ENCODE data around the gene TACC2.

The TACC2 gene

DNA sequence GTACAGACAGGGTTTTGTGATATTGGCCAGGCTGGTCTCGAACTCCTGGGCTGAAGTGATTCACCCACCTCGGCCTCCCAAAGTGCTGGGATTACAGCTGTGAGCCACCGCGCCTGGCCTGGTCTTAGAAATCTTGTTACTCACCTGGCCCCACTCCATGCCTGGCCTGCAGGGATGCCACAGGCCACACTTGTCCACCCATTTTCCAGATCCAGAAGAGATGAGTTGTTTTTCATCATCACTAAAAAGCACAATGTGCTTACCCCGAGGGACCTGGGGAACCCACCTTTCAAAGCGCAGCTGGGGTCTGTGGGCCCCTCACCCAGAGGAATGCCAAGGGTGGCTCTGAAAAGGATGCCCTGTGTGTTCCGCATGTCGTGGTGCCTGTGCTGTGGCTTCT lies 134.2 kb downstream of the TACC2 start:
- Histone ChIP-seq H3K4me1 (ENCODE audit: insufficient read depth, low read length) (no peaks in the 10 kb centered on the region), H3K4me3 (ENCODE audit: low read length) (no peak overlapping the region), H2AFZ (ENCODE audit: low read depth, low read length) (no peak overlapping the region), H3K9me3 (ENCODE audit: low read length) (no peaks in the 10 kb centered on the region), H3K36me3 (ENCODE audit: insufficient read depth, low read length) (no peaks in the 10 kb centered on the region), H3K27me3 (ENCODE audit: insufficient read depth, low read length) (no peaks in the 10 kb centered on the region)

DNA sequence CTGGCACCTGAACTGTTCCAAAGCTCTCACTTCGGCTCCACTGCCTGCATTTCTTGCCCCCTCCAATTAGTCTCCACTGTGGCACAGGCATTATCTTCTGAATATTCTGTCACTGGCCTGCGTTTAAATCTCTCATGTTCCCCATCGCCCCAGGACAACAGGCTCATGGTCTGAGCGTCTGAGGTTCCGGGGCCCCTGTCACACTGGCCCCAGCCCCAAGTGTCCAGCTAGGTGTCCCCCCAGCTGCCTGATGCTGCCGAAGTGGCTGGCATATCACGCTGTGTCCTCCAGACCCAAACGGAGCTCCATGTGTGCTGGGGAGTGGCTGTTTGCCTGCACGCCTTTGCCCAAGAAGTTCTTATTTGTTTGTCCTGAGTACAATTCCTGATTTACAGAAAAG lies 135.4 kb downstream of the TACC2 start:
- H3K36me3 ChIP-seq (ENCODE audit: insufficient read depth, low read length): no peaks in the 10 kb centered on the region
- H2AFZ ChIP-seq (ENCODE audit: low read depth, low read length): no peak overlapping the region
- no peaks in the 10 kb centered on the region for H3K4me1 ChIP-seq (ENCODE audit: insufficient read depth, low read length)
- no peak overlapping the region for H3K4me3 ChIP-seq (ENCODE audit: low read length)
- H3K27me3 ChIP-seq (ENCODE audit: insufficient read depth, low read length): no peaks in the 10 kb centered on the region
- H3K9me3 ChIP-seq (ENCODE audit: low read length): no peaks in the 10 kb centered on the region

DNA sequence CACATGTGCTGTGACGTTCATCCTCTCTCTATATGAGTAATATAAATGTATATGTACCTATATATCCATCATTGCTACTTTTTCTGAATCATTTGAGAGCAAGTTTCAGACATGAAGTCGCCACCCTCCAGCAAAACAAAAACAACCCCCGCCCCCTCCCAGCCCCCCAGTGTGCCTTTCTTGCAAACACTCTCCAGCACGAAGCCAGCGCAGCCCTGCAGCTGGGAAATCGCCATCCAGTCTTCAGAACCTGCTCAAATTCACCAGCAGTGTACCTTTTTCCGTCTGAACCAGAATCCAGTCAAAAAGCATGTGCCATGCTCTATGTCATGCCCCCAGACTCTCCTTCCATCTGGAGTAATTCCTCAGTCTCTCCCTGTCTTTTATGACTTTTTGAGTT lies 135.8 kb downstream of the TACC2 start:
- no peak overlapping the region for H2AFZ ChIP-seq (ENCODE audit: low read depth, low read length)
- H3K4me1 ChIP-seq (ENCODE audit: insufficient read depth, low read length): no peaks in the 10 kb centered on the region
- no peaks in the 10 kb centered on the region for H3K9me3 ChIP-seq (ENCODE audit: low read length)
- no peaks in the 10 kb centered on the region for H3K36me3 ChIP-seq (ENCODE audit: insufficient read depth, low read length)
- no peaks in the 10 kb centered on the region for H3K27me3 ChIP-seq (ENCODE audit: insufficient read depth, low read length)
- no peak overlapping the region for H3K4me3 ChIP-seq (ENCODE audit: low read length)

DNA sequence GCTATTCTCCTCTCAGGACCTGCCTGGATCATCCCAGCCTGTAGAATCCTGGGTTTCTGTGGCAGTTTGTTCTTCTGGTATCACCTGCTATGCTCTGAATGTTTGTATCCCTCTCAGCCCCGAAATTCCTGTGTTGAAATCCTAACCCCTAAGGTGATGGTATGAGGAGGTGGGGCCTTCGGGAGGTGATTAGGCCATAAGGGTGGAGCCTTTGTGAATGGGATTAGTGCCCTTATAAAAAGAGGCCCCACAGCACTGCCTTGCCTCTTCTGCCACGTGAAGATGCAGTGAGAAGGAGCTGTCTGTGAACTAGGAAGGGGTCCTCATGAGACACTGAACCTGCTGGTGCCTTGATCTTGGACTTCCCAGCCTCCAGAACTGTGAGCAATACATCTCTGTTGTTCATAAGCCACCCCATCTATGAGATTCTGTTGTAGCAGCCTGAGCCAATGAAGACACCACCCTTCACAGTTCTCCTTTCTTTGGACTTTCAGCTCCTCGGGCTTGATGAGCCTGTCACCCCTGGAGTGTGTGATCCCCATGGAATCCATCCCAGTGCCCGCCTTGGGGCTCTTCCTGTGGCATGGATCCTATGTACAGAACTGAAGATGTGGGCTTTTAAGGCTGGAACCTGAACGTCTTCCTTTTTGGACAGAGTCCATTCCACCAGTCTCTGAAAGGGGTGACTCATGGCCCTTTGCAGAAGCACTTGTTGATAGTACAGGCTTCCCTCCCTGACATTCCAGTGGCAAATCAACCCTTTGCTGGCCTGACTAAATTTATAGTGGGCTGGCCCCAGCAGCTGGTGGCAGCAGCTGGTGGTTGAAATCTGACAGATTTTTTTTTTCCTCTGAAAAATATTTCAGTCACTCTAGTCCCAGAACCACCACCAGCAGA lies 138.0 kb downstream of the TACC2 start:
- Histone ChIP-seq H3K27me3 (ENCODE audit: insufficient read depth, low read length) (no peaks in the 10 kb centered on the region), H3K9me3 (ENCODE audit: low read length) (no peaks in the 10 kb centered on the region), H3K4me1 (ENCODE audit: insufficient read depth, low read length) (no peaks in the 10 kb centered on the region), H3K4me3 (ENCODE audit: low read length) (no peak overlapping the region), H2AFZ (ENCODE audit: low read depth, low read length) (no peak overlapping the region), H3K36me3 (ENCODE audit: insufficient read depth, low read length) (no peaks in the 10 kb centered on the region)

DNA sequence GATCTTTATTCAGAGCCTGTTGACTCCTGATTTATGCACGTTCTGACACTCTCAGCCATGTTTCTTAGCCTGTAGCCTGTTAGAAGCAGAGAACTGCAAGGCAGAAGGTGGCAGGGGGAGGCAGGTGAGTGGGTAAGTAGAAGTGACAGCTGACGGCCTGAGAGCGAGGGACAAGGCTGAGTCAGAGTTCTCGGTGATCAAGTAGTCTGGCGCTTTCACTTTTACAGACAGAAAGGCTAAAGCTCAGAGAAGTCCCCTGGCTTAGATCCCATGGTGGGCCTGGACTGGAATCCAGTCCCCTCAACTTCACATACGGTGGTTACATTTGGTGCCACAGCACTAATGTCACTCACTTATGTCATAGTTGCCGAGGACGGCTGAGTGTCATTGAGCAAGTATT lies 139.0 kb downstream of the TACC2 start:
- H3K4me3 ChIP-seq (ENCODE audit: low read length): no peak overlapping the region
- H2AFZ ChIP-seq (ENCODE audit: low read depth, low read length): no peak overlapping the region
- H3K36me3 ChIP-seq (ENCODE audit: insufficient read depth, low read length): peaks cover 4% of the 10 kb centered on the region
- no peaks in the 10 kb centered on the region for H3K9me3 ChIP-seq (ENCODE audit: low read length)
- no peaks in the 10 kb centered on the region for H3K4me1 ChIP-seq (ENCODE audit: insufficient read depth, low read length)
- H3K27me3 ChIP-seq (ENCODE audit: insufficient read depth, low read length): no peaks in the 10 kb centered on the region

DNA sequence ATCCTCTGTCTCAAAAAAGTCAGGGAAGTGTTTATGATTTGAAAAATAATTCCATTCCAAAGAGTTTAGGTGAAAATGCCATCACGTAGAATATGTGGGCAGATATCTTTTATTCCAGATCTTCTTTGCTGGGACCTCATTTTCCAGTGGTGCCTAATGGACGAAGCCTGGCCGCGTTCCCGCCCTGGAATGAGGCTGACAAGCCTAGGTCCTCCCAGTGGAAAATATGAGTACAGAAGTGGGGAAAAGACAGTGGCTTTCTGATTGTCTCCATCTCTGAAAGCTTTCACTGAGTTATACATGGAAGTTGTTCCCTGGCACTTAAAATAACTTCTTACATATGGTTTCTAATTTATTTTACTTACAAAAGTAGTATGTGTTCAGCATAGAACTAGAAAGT lies 139.4 kb downstream of the TACC2 start:
- Histone ChIP-seq H3K4me3 (ENCODE audit: low read length) (no peak overlapping the region), H3K27me3 (ENCODE audit: insufficient read depth, low read length) (no peaks in the 10 kb centered on the region), H3K4me1 (ENCODE audit: insufficient read depth, low read length) (no peaks in the 10 kb centered on the region), H2AFZ (ENCODE audit: low read depth, low read length) (no peak overlapping the region), H3K36me3 (ENCODE audit: insufficient read depth, low read length) (peaks cover 7% of the 10 kb centered on the region), H3K9me3 (ENCODE audit: low read length) (no peaks in the 10 kb centered on the region)

DNA sequence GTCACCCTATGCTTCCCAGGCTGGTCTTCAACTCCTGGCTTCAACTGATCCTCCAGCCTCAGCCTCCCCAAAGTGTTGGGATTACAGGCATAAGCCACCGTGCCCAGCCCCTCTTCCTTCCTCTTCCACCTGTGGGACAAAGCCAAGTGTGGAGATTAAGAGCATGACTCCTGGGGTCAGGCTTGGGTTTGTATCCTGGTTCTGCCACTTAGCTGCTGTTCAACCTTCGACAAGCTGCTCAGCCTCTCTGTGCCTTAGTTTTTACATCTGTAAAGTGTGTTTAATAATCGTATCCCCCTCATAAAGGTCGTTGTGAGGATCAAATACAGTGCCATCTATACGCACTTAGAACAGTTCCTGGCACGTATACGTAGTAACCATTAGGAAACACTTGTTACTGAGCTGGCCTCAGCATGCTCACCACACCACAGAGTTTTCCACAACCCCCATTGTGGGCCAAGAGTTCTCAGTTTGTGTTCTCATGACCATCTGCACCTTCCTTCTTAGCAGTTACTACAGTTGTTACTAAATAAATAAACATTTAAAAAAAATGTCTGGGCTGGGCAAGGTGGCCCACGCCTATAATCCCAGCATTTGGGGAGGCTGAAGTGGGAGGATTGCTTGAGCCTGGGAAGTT lies 141.6 kb downstream of the TACC2 start:
- H3K36me3 ChIP-seq (ENCODE audit: insufficient read depth, low read length): peaks cover 9% of the 10 kb centered on the region
- H3K4me3 ChIP-seq (ENCODE audit: low read length): no peak overlapping the region
- H2AFZ ChIP-seq (ENCODE audit: low read depth, low read length): no peak overlapping the region
- H3K27me3 ChIP-seq (ENCODE audit: insufficient read depth, low read length): no peaks in the 10 kb centered on the region
- no peaks in the 10 kb centered on the region for H3K4me1 ChIP-seq (ENCODE audit: insufficient read depth, low read length)
- no peaks in the 10 kb centered on the region for H3K9me3 ChIP-seq (ENCODE audit: low read length)

DNA sequence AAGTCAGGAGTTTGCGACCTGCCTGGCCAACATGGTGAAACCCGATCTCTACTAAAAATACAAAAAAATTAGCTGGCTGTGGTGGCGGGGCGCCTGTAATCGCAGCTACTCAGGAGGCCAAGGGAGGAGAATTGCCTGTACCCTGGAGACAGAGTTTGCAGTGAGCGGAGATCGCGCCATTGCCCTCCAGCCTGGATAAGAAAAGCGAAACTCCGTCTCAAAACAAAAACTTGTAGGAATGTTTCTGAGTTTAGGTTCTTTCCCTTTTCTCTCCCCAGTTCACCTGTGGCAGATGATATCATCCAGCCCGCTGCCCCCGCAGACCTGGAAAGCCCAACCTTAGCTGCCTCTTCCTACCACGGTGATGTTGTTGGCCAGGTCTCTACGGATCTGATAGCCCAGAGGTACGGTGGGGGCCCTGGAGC lies 143.4 kb downstream of the TACC2 start:
- Histone ChIP-seq H2AFZ (ENCODE audit: low read depth, low read length) (no peak overlapping the region), H3K9me3 (ENCODE audit: low read length) (no peaks in the 10 kb centered on the region), H3K36me3 (ENCODE audit: insufficient read depth, low read length) (peaks cover 9% of the 10 kb centered on the region), H3K4me1 (ENCODE audit: insufficient read depth, low read length) (no peaks in the 10 kb centered on the region), H3K27me3 (ENCODE audit: insufficient read depth, low read length) (no peaks in the 10 kb centered on the region), H3K4me3 (ENCODE audit: low read length) (no peak overlapping the region)

DNA sequence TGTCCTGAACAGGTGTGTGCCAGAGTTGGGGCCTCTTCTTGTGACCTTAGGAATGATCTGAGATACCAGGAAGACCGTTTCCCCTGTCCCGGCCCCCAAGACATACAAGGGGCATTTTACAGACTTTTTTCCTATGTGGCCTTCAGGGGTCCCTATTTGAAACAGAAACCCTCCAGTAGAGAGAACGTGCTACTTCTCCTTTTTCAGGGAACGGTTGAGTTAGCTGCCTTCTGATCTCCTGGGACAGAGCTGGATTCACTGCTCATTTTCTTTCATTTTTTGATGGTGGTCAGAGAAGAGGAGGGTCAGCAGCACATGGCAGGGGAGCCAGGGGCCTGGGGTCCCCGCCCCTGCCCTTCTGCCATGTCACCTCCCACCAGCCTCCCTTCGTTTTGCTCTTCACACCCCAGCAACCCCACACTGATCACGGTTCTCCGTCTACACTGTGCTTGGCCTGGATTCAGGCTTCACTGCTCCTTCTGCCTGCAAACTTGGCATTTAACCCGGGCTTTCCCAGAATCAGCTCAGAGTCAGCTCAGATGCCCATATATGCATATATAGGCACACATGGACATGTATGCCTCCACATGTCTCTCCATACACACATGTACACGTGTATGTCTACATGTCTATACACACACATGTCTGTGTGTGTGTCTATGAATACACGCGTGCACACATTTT lies 144.1 kb downstream of the TACC2 start:
- Histone ChIP-seq H3K36me3 (ENCODE audit: insufficient read depth, low read length) (peaks cover 9% of the 10 kb centered on the region), H3K4me3 (ENCODE audit: low read length) (no peak overlapping the region), H3K27me3 (ENCODE audit: insufficient read depth, low read length) (no peaks in the 10 kb centered on the region), H2AFZ (ENCODE audit: low read depth, low read length) (no peak overlapping the region), H3K9me3 (ENCODE audit: low read length) (no peaks in the 10 kb centered on the region), H3K4me1 (ENCODE audit: insufficient read depth, low read length) (no peaks in the 10 kb centered on the region)

DNA sequence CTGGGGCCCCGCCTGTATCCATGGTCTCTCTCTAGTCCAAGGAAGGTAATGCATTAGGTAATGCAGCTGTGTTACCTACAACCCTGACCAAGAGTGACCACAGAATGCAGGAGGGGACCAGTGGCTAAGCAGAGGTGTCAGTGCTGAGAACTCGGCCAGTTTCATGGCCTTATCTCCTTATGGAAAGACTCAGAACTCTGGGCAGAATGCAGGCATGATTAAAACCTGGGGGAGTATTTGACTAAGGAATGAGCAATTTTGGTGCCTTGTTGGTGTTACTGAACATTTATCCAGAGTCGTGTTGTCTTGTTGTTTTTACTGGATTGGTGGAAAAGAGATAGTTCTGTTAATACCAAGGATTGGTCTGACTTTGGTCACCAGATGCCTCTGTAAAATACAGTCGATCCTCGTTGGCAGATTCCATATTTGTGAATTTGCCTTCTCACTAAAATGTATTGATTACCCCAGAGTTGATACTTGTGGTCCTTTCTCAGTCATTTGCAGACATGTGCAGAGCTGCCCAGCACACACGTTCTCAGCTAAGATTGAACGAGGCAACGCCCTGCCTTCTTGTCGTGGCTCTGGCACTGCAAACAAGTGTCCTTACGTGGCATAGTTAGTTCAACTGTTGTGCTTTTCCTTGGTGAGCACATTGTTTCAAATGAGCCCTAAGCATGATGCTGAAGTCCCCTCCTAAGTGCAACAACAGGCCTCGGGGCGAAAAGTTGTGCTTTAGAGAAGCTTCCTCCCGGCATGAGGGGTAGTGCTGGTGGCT lies 146.5 kb downstream of the TACC2 start:
- no peaks in the 10 kb centered on the region for H3K9me3 ChIP-seq (ENCODE audit: low read length)
- H3K4me1 ChIP-seq (ENCODE audit: insufficient read depth, low read length): no peaks in the 10 kb centered on the region
- H2AFZ ChIP-seq (ENCODE audit: low read depth, low read length): no peak overlapping the region
- no peaks in the 10 kb centered on the region for H3K27me3 ChIP-seq (ENCODE audit: insufficient read depth, low read length)
- peaks cover 9% of the 10 kb centered on the region for H3K36me3 ChIP-seq (ENCODE audit: insufficient read depth, low read length)
- H3K4me3 ChIP-seq (ENCODE audit: low read length): no peak overlapping the region

DNA sequence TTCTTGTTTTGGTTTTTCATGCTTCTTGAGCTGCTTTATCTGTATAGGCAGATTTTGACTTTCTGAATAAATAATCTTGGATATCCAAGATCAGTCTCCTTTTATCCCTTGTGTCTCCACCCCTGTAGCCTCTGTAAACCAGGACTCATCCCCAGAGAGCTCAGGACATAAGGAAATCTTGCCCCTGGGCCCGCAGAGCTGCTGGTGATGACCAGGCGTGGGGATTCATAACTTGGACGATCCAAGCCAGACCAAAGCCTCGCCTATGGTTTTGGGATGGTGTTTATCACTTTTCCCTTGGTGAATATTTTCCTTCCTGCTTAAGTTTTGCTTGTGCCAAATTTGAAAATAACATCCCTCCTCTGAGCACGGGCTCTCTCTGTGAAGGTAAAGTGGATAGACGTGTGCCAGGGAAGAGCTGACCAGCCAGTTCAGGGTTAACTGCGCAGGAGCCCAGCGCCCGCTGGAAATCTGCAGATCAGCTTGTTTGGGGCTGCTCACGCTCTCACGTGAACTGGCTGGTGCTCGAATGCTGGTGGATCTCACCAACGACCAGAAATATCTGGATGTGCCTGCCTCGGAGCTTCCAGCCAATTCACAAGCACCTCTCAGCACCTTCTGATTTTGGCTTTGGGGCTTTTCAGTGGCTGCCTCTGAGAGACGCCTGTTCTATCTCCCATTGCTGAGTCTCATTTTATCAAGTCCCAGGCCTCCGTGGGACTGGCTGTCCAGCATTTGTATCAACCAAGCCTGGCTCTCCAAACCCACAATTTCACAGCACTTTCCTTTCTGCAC lies 150.1 kb downstream of the TACC2 start:
- Histone ChIP-seq H3K9me3 (ENCODE audit: low read length) (no peaks in the 10 kb centered on the region), H2AFZ (ENCODE audit: low read depth, low read length) (no peak overlapping the region), H3K4me3 (ENCODE audit: low read length) (no peak overlapping the region), H3K27me3 (ENCODE audit: insufficient read depth, low read length) (no peaks in the 10 kb centered on the region), H3K36me3 (ENCODE audit: insufficient read depth, low read length) (no peaks in the 10 kb centered on the region), H3K4me1 (ENCODE audit: insufficient read depth, low read length) (peaks cover 9% of the 10 kb centered on the region)

DNA sequence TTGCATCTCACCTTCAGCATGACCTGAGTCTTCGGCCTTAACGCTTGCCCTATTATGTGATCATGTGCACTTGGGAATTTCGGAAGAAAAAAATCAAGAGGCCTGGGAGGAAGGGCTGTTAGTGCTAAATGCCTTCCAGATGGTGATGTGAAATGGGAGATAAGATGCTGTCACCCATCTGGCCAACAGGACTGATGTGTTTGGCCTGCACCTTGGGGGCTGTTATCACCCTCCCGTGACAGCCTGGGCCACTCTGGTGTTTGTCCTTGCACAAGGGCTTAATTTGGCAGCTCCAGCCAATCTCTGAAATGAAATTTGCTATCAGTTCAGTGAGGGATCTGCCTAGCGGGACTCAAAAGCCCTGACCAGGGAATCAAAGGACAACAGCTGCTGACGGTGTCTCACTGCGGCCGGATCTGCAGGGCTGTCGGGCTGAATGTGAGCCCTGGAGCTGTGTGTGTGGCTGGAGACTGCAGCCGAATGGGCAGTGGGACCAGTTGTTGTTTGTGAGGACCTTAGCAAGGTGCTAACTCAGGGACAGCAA lies 150.7 kb downstream of the TACC2 start:
- Histone ChIP-seq H3K36me3 (ENCODE audit: insufficient read depth, low read length) (peaks cover 4% of the 10 kb centered on the region), H3K9me3 (ENCODE audit: low read length) (peaks cover 4% of the 10 kb centered on the region), H3K27me3 (ENCODE audit: insufficient read depth, low read length) (no peaks in the 10 kb centered on the region), H2AFZ (ENCODE audit: low read depth, low read length) (no peak overlapping the region), H3K4me1 (ENCODE audit: insufficient read depth, low read length) (peaks cover 9% of the 10 kb centered on the region), H3K4me3 (ENCODE audit: low read length) (no peak overlapping the region)
